Measurements from ENCODE around the gene SEC61A2.

DNA sequence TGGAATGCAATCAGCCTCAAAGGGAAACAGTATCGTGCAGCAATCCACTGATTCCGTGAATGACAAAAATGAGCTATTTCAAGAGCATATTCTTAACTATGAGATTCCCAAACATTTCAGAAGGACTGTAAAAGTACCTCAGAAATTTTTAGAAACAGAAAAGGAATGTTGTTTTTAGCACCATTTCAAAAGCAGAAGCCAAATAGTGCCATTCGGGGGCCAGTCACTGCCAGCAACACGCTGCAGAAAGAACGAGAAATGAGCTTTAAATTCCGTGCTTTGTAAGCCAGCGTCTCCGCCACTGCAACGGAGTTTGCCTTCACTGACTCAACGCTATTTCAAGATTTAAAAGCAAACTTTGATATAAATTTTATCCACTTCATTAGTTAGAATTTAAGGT is 59.9 kb downstream of the SEC61A2 start:
- TF ChIP-seq, protein P1, sequence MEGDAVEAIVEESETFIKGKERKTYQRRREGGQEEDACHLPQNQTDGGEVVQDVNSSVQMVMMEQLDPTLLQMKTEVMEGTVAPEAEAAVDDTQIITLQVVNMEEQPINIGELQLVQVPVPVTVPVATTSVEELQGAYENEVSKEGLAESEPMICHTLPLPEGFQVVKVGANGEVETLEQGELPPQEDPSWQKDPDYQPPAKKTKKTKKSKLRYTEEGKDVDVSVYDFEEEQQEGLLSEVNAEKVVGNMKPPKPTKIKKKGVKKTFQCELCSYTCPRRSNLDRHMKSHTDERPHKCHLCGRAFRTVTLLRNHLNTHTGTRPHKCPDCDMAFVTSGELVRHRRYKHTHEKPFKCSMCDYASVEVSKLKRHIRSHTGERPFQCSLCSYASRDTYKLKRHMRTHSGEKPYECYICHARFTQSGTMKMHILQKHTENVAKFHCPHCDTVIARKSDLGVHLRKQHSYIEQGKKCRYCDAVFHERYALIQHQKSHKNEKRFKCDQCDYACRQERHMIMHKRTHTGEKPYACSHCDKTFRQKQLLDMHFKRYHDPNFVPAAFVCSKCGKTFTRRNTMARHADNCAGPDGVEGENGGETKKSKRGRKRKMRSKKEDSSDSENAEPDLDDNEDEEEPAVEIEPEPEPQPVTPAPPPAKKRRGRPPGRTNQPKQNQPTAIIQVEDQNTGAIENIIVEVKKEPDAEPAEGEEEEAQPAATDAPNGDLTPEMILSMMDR (IDR thresholded peaks at IDR 0.05; ENCODE audit: insufficient read depth, low read length): no peak
- TF ChIP-seq, protein P2, sequence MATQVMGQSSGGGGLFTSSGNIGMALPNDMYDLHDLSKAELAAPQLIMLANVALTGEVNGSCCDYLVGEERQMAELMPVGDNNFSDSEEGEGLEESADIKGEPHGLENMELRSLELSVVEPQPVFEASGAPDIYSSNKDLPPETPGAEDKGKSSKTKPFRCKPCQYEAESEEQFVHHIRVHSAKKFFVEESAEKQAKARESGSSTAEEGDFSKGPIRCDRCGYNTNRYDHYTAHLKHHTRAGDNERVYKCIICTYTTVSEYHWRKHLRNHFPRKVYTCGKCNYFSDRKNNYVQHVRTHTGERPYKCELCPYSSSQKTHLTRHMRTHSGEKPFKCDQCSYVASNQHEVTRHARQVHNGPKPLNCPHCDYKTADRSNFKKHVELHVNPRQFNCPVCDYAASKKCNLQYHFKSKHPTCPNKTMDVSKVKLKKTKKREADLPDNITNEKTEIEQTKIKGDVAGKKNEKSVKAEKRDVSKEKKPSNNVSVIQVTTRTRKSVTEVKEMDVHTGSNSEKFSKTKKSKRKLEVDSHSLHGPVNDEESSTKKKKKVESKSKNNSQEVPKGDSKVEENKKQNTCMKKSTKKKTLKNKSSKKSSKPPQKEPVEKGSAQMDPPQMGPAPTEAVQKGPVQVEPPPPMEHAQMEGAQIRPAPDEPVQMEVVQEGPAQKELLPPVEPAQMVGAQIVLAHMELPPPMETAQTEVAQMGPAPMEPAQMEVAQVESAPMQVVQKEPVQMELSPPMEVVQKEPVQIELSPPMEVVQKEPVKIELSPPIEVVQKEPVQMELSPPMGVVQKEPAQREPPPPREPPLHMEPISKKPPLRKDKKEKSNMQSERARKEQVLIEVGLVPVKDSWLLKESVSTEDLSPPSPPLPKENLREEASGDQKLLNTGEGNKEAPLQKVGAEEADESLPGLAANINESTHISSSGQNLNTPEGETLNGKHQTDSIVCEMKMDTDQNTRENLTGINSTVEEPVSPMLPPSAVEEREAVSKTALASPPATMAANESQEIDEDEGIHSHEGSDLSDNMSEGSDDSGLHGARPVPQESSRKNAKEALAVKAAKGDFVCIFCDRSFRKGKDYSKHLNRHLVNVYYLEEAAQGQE (IDR thresholded peaks at IDR 0.05; ENCODE audit: insufficient replicate concordance, low read depth): no peak
- no peak for TF ChIP-seq GABPA (IDR thresholded peaks at IDR 0.05; ENCODE audit: low read depth)
